Activated CD4-positive, alpha-beta memory T cell treated with anti-CD3 and anti-CD28 coated beads, Interleukin-2, amount 10 ng/mL, durations not matched to agents 7 days and 5 days (primary cell): ENCODE measurements around the gene CCDC124. TPM values are rescaled to one million over a fixed set of nuclear protein-coding genes. Genes with fewer than 3 reads are reported as not detected.
"Not testable (repeated sequence)": the region's sequence is repeated elsewhere in the genome, so short reads cannot be mapped to it uniquely, and the experiment has no call there.

Experiments
- CTCF ChIA-PET: fragments of 350-600 bp; sonication (Branson Sonifier 250); formaldehyde crosslinking; loops from one replicate; lab custom pipeline; 2021; ENCODE audit warnings: antibody characterized with exemption, inconsistent platforms; lab: Charles Lee
- POLR2A ChIA-PET: fragments of 350-600 bp; sonication (Branson Sonifier 250); formaldehyde crosslinking; loops from one replicate; lab custom pipeline; 2021; ENCODE audit warnings: antibody characterized with exemption; lab: Charles Lee
- DNase-seq: peaks from one replicate; pipeline ENCODE4 v3.0.0-alpha.2; 2020
- H3K27ac Mint-ChIP-seq: one replicate; pipeline ENCODE4 v1.8.0; 2021; ENCODE audit warnings: mild to moderate bottlenecking, mixed read lengths
- H3K27me3 Mint-ChIP-seq: one replicate; pipeline ENCODE4 v1.8.0; 2021; ENCODE audit warnings: mixed read lengths
- H3K36me3 Mint-ChIP-seq: one replicate; pipeline ENCODE4 v1.8.0; 2021; ENCODE audit warnings: low read depth, mixed read lengths
- H3K4me1 Mint-ChIP-seq: one replicate; pipeline ENCODE4 v1.8.0; 2021; ENCODE audit warnings: mixed read lengths
- H3K4me3 Mint-ChIP-seq: one replicate; pipeline ENCODE4 v1.8.0; 2021; ENCODE audit warnings: mild to moderate bottlenecking, mixed read lengths
- H3K9me3 Mint-ChIP-seq: one replicate; pipeline ENCODE4 v1.8.0; 2021; ENCODE audit warnings: mixed read lengths
- total RNA-seq, 2 experiments: library from RNA; stranded (reverse); gene quantifications; one replicate each; pipeline ENCODE4 v1.2.3, GENCODE V29; 2021

CCDC124 gene
- total RNA-seq, 2 experiments from 2014 or later: 59.3 to 60.8 TPM

GRCh38 chr19:17915940-17916593, 16.7 kb upstream of the CCDC124 start:
- no peak overlapping the region for H3K27ac Mint-ChIP-seq
- no peaks in the 10 kb centered on the region for H3K4me1 Mint-ChIP-seq
- DNase-seq: no peak
- ChIA-PET CTCF (interaction anchor here (1.4 kb wide), 1 partner anchor 15 kb away, joined by 3 read pairs; no protein-coding TSS in a partner anchor), POLR2A (interaction anchor here (0.7 kb wide), 1 partner anchor 10 kb away, joined by 3 read pairs; no protein-coding TSS in a partner anchor)
- peaks cover 2% of the 10 kb centered on the region for H3K27me3 Mint-ChIP-seq
- no peaks in the 10 kb centered on the region for H3K36me3 Mint-ChIP-seq
- H3K4me3 Mint-ChIP-seq: no peak overlapping the region
- peaks cover 5% of the 10 kb centered on the region for H3K9me3 Mint-ChIP-seq

- H3K27ac Mint-ChIP-seq, H3K4me3 Mint-ChIP-seq, H3K36me3 Mint-ChIP-seq, DNase-seq, H3K4me1 Mint-ChIP-seq, H3K27me3 Mint-ChIP-seq, POLR2A ChIA-PET, H3K9me3 Mint-ChIP-seq, CTCF ChIA-PET: not testable (repeated sequence)
Observed at GRCh38 chr19:17918151-17918550, 14.7 kb upstream of the CCDC124 start.

GRCh38 chr19:17919122-17919521, 13.7 kb upstream of the CCDC124 start:
- POLR2A ChIA-PET, H3K9me3 Mint-ChIP-seq, H3K4me3 Mint-ChIP-seq, DNase-seq, H3K36me3 Mint-ChIP-seq, H3K27me3 Mint-ChIP-seq, H3K27ac Mint-ChIP-seq, H3K4me1 Mint-ChIP-seq: not testable (repeated sequence)
- CTCF ChIA-PET: interaction anchor here (2.1 kb wide), 1 partner anchor 60 kb away, joined by 7 read pairs; the partner anchor contains the start of gene RPL18A

- no peak overlapping the region for H3K4me3 Mint-ChIP-seq
Observed at GRCh38 chr19:17920527-17920926, 12.3 kb upstream of the CCDC124 start.

GRCh38 chr19:17922138-17922537, 10.7 kb upstream of the CCDC124 start:
- Mint-ChIP-seq H3K9me3 (no peaks in the 10 kb centered on the region), H3K36me3 (no peaks in the 10 kb centered on the region), H3K27ac (no peak overlapping the region), H3K4me3 (no peak overlapping the region), H3K27me3 (peaks cover 4% of the 10 kb centered on the region), H3K4me1 (peaks cover 2% of the 10 kb centered on the region)
- ChIA-PET POLR2A (no interaction called here), CTCF (no interaction called here)
- DNase-seq: no peak

More at GRCh38 chr19:17920527-17920926, 12.3 kb upstream of the CCDC124 start:
- Mint-ChIP-seq H3K27me3 (peaks cover 2% of the 10 kb centered on the region), H3K36me3 (no peaks in the 10 kb centered on the region), H3K4me1 (no peaks in the 10 kb centered on the region), H3K27ac (no peak overlapping the region), H3K9me3 (no peaks in the 10 kb centered on the region)
- ChIA-PET CTCF (interaction anchor here (0.5 to 2.1 kb wide), 4 partner anchors 8 to 61 kb away, joined by 3 to 7 read pairs (median 4); partner anchors contain the start of genes CCDC124 and RPL18A), POLR2A (no interaction called here)
- DNase-seq: no peak

- no peak overlapping the region for H3K27ac Mint-ChIP-seq
- CTCF ChIA-PET: interaction anchor here (0.7 to 1.2 kb wide), 4 partner anchors 12 to 234 kb away, joined by 3 to 5 read pairs (median 4); partner anchors contain the start of gene RPL18A
Observed at GRCh38 chr19:17926044-17926443, 6.8 kb upstream of the CCDC124 start.

GRCh38 chr19:17929056-17929455, 3.8 kb upstream of the CCDC124 start:
- CTCF ChIA-PET: interaction anchor here (1.0 to 7.4 kb wide), 3 partner anchors 9 to 72 kb away, joined by 4 to 313 read pairs (median 8); partner anchors contain the start of genes RPL18A and SLC5A5
- POLR2A ChIA-PET: interaction anchor here (2.4 to 5.6 kb wide), 2 partner anchors 65 to 69 kb away, joined by 8 to 131 read pairs; partner anchors contain the start of gene RPL18A
- H3K9me3 Mint-ChIP-seq: no peaks in the 10 kb centered on the region

More at GRCh38 chr19:17926044-17926443, 6.8 kb upstream of the CCDC124 start:
- no peaks in the 10 kb centered on the region for H3K36me3 Mint-ChIP-seq
- POLR2A ChIA-PET: no interaction called here
- DNase-seq: no peak
- H3K4me3 Mint-ChIP-seq: no peak overlapping the region
- peaks cover 1% of the 10 kb centered on the region for H3K27me3 Mint-ChIP-seq
- H3K9me3 Mint-ChIP-seq: no peaks in the 10 kb centered on the region
- peaks cover 16% of the 10 kb centered on the region for H3K4me1 Mint-ChIP-seq

GRCh38 chr19:17931532-17932191, 1.2 kb upstream of the CCDC124 start:
- ChIA-PET CTCF (interaction anchor here (0.7 to 7.4 kb wide), 20 partner anchors 12 to 546 kb away, joined by 3 to 313 read pairs (median 4); partner anchors contain the start of genes RPL18A and SLC5A5), POLR2A (interaction anchor here (0.5 to 5.6 kb wide), 12 partner anchors 16 to 127 kb away, joined by 3 to 131 read pairs (median 8); partner anchors contain the start of genes JAK3, RPL18A and SLC5A5)
- peak overlapping the region; percentile 42 for H3K4me3 Mint-ChIP-seq
- no peak overlapping the region for H3K27ac Mint-ChIP-seq
- H3K9me3 Mint-ChIP-seq: no peaks in the 10 kb centered on the region
- H3K36me3 Mint-ChIP-seq: no peaks in the 10 kb centered on the region
- no peak for DNase-seq
- H3K4me1 Mint-ChIP-seq: peaks cover 37% of the 10 kb centered on the region
- H3K27me3 Mint-ChIP-seq: peaks cover 1% of the 10 kb centered on the region

More at GRCh38 chr19:17929056-17929455, 3.8 kb upstream of the CCDC124 start:
- Mint-ChIP-seq H3K4me1 (peaks cover 37% of the 10 kb centered on the region), H3K36me3 (no peaks in the 10 kb centered on the region), H3K27ac (no peak overlapping the region), H3K27me3 (peaks cover 1% of the 10 kb centered on the region), H3K4me3 (no peak overlapping the region)
- DNase-seq: no peak

- CTCF ChIA-PET: interaction anchor here (0.6 to 7.4 kb wide), 27 partner anchors 12 to 548 kb away, joined by 3 to 313 read pairs (median 3); partner anchors contain the start of genes JAK3, PIK3R2, RPL18A and SLC5A5
- no peaks in the 10 kb centered on the region for H3K27me3 Mint-ChIP-seq
- no peak for DNase-seq
- no peaks in the 10 kb centered on the region for H3K9me3 Mint-ChIP-seq
- POLR2A ChIA-PET: interaction anchor here (0.6 to 5.6 kb wide), 18 partner anchors 12 to 666 kb away, joined by 3 to 131 read pairs (median 6); partner anchors contain the start of genes BABAM1, FCHO1, JAK3 and RPL18A
- H3K27ac Mint-ChIP-seq: peak overlapping the region; percentile 87
- peak overlapping the region; percentile 81 for H3K4me3 Mint-ChIP-seq
- H3K36me3 Mint-ChIP-seq: no peaks in the 10 kb centered on the region
- peaks cover 36% of the 10 kb centered on the region for H3K4me1 Mint-ChIP-seq
Observed at GRCh38 chr19:17933414-17934129, 757 bp downstream of the CCDC124 start.

- no peak for DNase-seq
- H3K9me3 Mint-ChIP-seq: no peaks in the 10 kb centered on the region
- peaks cover 21% of the 10 kb centered on the region for H3K4me1 Mint-ChIP-seq
- no peaks in the 10 kb centered on the region for H3K36me3 Mint-ChIP-seq
- H3K27ac Mint-ChIP-seq: no peak overlapping the region
- ChIA-PET CTCF (interaction anchor here (0.7 to 4.6 kb wide), 4 partner anchors 9 to 228 kb away, joined by 3 to 148 read pairs (median 15); partner anchors contain the start of gene RPL18A), POLR2A (interaction anchor here (1.5 kb wide), 1 partner anchor 76 kb away, joined by 6 read pairs; the partner anchor contains the start of gene RPL18A)
- no peak overlapping the region for H3K4me3 Mint-ChIP-seq
- no peaks in the 10 kb centered on the region for H3K27me3 Mint-ChIP-seq
Observed at GRCh38 chr19:17936379-17936778, 3.6 kb downstream of the CCDC124 start.

GRCh38 chr19:17937371-17937900, 4.6 kb downstream of the CCDC124 start:
- H3K4me3 Mint-ChIP-seq: no peak overlapping the region
- no peaks in the 10 kb centered on the region for H3K27me3 Mint-ChIP-seq
- H3K36me3 Mint-ChIP-seq: no peaks in the 10 kb centered on the region
- POLR2A ChIA-PET: interaction anchor here (0.8 to 1.6 kb wide), 5 partner anchors 57 to 153 kb away, joined by 3 to 11 read pairs (median 4); partner anchors contain the start of gene RPL18A
- H3K9me3 Mint-ChIP-seq: no peaks in the 10 kb centered on the region
- H3K4me1 Mint-ChIP-seq: peaks cover 12% of the 10 kb centered on the region
- no peak for DNase-seq
- no peak overlapping the region for H3K27ac Mint-ChIP-seq
- CTCF ChIA-PET: interaction anchor here (0.9 to 4.6 kb wide), 19 partner anchors 8 to 316 kb away, joined by 3 to 148 read pairs (median 4); partner anchors contain the start of genes ARRDC2, RPL18A and SLC5A5
